Endothelial cell of umbilical vein (primary cell): ENCODE measurements around the gene RAC3. TPM values are rescaled to one million over a fixed set of nuclear protein-coding genes. Genes with fewer than 3 reads are reported as not detected.

Experiments used
- BruUV-seq: library from RNA; stranded (reverse); fragments of 400-500 nt; replicated peaks from 2 replicates; lab custom pipeline; 2021; lab: Mats Ljungman, UMichigan
- CTCF ChIA-PET: fragments of 300-600, 350-600 bp; sonication (Branson Sonifier 250); formaldehyde crosslinking; loops from one replicate; lab custom pipeline; 2021; ENCODE audit warnings: antibody characterized with exemption, inconsistent platforms; lab: Charles Lee
- POLR2A ChIA-PET: fragments of 300-600, 350-600 bp; sonication (Branson Sonifier 250); formaldehyde crosslinking; loops from one replicate; lab custom pipeline; 2021; ENCODE audit warnings: antibody characterized with exemption, inconsistent platforms; lab: Charles Lee
- DNase-seq: peaks from one replicate; pipeline ENCODE4 v3.0.0-alpha.2; 2011; ENCODE audit warnings: low read depth, low spot score
- FAIRE-seq: peaks from 2 replicates; lab custom pipeline; 2011; peaks lifted over from hg19 to GRCh38; lab: Jason Lieb, UNC
- H2AFZ ChIP-seq: 2 replicates; pipeline ENCODE4 v1.6.0; 2012; ENCODE audit warnings: low read depth, low read length, control low read depth, inconsistent platforms
- H3K27ac ChIP-seq: 2 replicates; pipeline ENCODE4 v1.5.1; 2011; ENCODE audit warnings: low read depth, mild to moderate bottlenecking, control low read depth, low read length, moderate library complexity; ENCODE audit not compliant: insufficient read depth
- H3K27me3 ChIP-seq, 2 experiments: 2 replicates each; pipeline versions ENCODE4 v1.6.0 to v1.6.1; 2011; ENCODE audit warnings: low read length in 2 of 2, mixed read lengths in 1 of 2; ENCODE audit not compliant: control insufficient read depth in 2 of 2, insufficient read depth in 2 of 2
- H3K36me3 ChIP-seq, 2 experiments: 2 replicates in 1 of 2; 3 replicates in 1 of 2; pipeline ENCODE4 v1.5.1; 2011; ENCODE audit warnings: low read length in 2 of 2, mild to moderate bottlenecking in 1 of 2, moderate library complexity in 1 of 2; ENCODE audit not compliant: control insufficient read depth in 2 of 2, insufficient read depth in 2 of 2; ENCODE audit errors: extremely low read depth in 1 of 2
- H3K4me1 ChIP-seq: 3 replicates; pipeline ENCODE4 v1.5.1; 2011; ENCODE audit warnings: mild to moderate bottlenecking, low read length; ENCODE audit not compliant: control insufficient read depth, insufficient read depth; ENCODE audit errors: extremely low read depth
- H3K4me2 ChIP-seq: 2 replicates; pipeline ENCODE4 v1.6.1; 2011; ENCODE audit warnings: low read length, control low read depth, mixed read lengths; ENCODE audit not compliant: insufficient read depth
- H3K4me3 ChIP-seq, 3 experiments: fragments of 200-600 bp in 1 of 3; sonication (generic), shearing (Covaris generic) in 1 of 3; replicated peaks in 1 of 3; 2 replicates each; pipeline ENCODE4 v1.5.1; 2011 to 2016; ENCODE audit warnings: control low read depth in 3 of 3, low read length in 3 of 3, mild to moderate bottlenecking in 2 of 3, inconsistent platforms in 1 of 3, low read depth in 1 of 3, moderate library complexity in 1 of 3; ENCODE audit not compliant: insufficient read depth in 1 of 3
- H3K79me2 ChIP-seq: 2 replicates; pipeline ENCODE4 v1.6.0; 2012; ENCODE audit warnings: low read length, inconsistent platforms; ENCODE audit not compliant: control insufficient read depth, insufficient read depth
- H3K9ac ChIP-seq: replicated peaks from 2 replicates; pipeline ENCODE3; 2011; ENCODE audit warnings: low read length, control low read depth; ENCODE audit not compliant: insufficient read depth; ENCODE audit errors: extremely low read depth
- H3K9me1 ChIP-seq: replicated peaks from 3 replicates; pipeline ENCODE4 v1.6.0; 2011; ENCODE audit warnings: mild to moderate bottlenecking, low read length; ENCODE audit not compliant: control insufficient read depth, insufficient read depth; ENCODE audit errors: extremely low read depth
- H3K9me3 ChIP-seq: replicated peaks from 2 replicates; pipeline ENCODE4 v1.5.1; 2012; ENCODE audit warnings: low read length, inconsistent platforms; ENCODE audit not compliant: control insufficient read depth, insufficient read depth
- H4K20me1 ChIP-seq: replicated peaks from 2 replicates; pipeline ENCODE3; 2011; ENCODE audit warnings: mild to moderate bottlenecking, low read length; ENCODE audit not compliant: control insufficient read depth, insufficient read depth; ENCODE audit errors: extremely low read depth
- CTCF ChIP-seq, 2 donors: IDR thresholded peaks; 1 replicate in 1 of 2; 2 replicates in 1 of 2; pipeline ENCODE4 v1.5.1; 2011; ENCODE audit warnings: low read length in 2 of 2, mild to moderate bottlenecking in 2 of 2, moderate library complexity in 2 of 2, control low read depth in 1 of 2, inconsistent platforms in 1 of 2, low read depth in 1 of 2; ENCODE audit not compliant: insufficient read depth in 1 of 2; ENCODE audit errors: extremely low read depth in 1 of 2
- EZH2 ChIP-seq: IDR thresholded peaks from 2 replicates; pipeline ENCODE4 v1.6.1; 2012; ENCODE audit warnings: borderline replicate concordance, low read depth, mild to moderate bottlenecking, moderate library complexity, low read length, inconsistent platforms; ENCODE audit not compliant: severe bottlenecking
- FOS ChIP-seq: IDR thresholded peaks from 2 replicates; pipeline ENCODE4 v1.6.1; 2011; ENCODE audit warnings: mild to moderate bottlenecking, low read length, moderate library complexity, borderline replicate concordance; ENCODE audit not compliant: insufficient read depth
- GATA2 ChIP-seq: IDR thresholded peaks from 2 replicates; pipeline ENCODE4 v1.7.0; 2011; ENCODE audit warnings: low read depth, mild to moderate bottlenecking, moderate library complexity, mixed read lengths, low read length; ENCODE audit not compliant: insufficient read length, insufficient read depth
- JUN ChIP-seq: IDR thresholded peaks from 2 replicates; pipeline ENCODE4 v1.6.1; 2011; ENCODE audit warnings: borderline replicate concordance, low read depth; ENCODE audit not compliant: insufficient read length, insufficient read depth
- MAX ChIP-seq: IDR thresholded peaks from 2 replicates; pipeline ENCODE4 v1.6.1; 2011; ENCODE audit not compliant: insufficient read depth, insufficient read length
- MYC ChIP-seq: IDR thresholded peaks from one replicate; pipeline ENCODE4 v1.6.1; 2011; ENCODE audit warnings: mild to moderate bottlenecking, low read depth, low read length
- POLR2A ChIP-seq: IDR thresholded peaks from 2 replicates; pipeline ENCODE4 v1.6.1; 2012; ENCODE audit warnings: low read depth, mild to moderate bottlenecking, control low read depth, low read length
- POLR2AphosphoS5 ChIP-seq: IDR thresholded peaks from 2 replicates; pipeline ENCODE4 v1.6.1; 2012; ENCODE audit warnings: low read depth, mild to moderate bottlenecking, control low read depth, low read length, moderate library complexity; ENCODE audit not compliant: insufficient read depth
- dilution Hi-C: fragments of 300-500 bp; cut with MboI; formaldehyde crosslinking; loops from one replicate; pipeline ENCODE4 v1.15.0; 2019; ENCODE audit warnings: low sequenced_read_pairs; ENCODE audit not compliant: extremely low pct_ligation_motif_present
- intact Hi-C: fragments of 100-400 bp; cut with micrococcal nuclease; formaldehyde crosslinking; loops from one replicate; pipeline ENCODE4 v1.10.0; 2022
- polyA plus RNA-seq, 4 experiments: library from polyadenylated mRNA; depleted of rRNA in 3 of 4; stranded (reverse) in 3 of 4; unstranded in 1 of 4; fragments of >200 nt; gene quantifications; 2 replicates each; pipeline versions ENCODE4 v1.2.1 to v1.2.3, GENCODE V29; 2011 to 2012; ENCODE audit warnings: missing spikeins in 1 of 4
- total RNA-seq: library from RNA; stranded (reverse); gene quantifications from 2 replicates; pipeline ENCODE4 v1.2.3, GENCODE V29; 2021

The RAC3 gene
- total and polyA plus RNA-seq, 2 donors (not counting 3 experiments of a cell fraction or from before 2014, with no cell fraction given) = 34.1 to 56.0 TPM

GRCh38 chr17:81993729-81994592 lies 37.5 kb upstream of the RAC3 start:
- H3K9ac ChIP-seq = no peak overlapping the region
- TF ChIP-seq POLR2AphosphoS5 = no peak
- no peak for TF ChIP-seq EZH2
- TF ChIP-seq GATA2 = no peak
- no peak for TF ChIP-seq POLR2A
- no peak for TF ChIP-seq MAX
- no peak for TF ChIP-seq MYC
- no peak for TF ChIP-seq JUN
- TF ChIP-seq CTCF (IDR thresholded peaks at IDR 0.05; ENCODE audit: extremely low read depth in 1 of 2, insufficient read depth in 1 of 2, low read depth in 1 of 2, low read length in 2 of 2) = no peak
- TF ChIP-seq FOS = no peak
- peaks cover 0 to 2% of the 10 kb centered on the region in 2 experiments for H3K36me3 ChIP-seq
- DNase-seq (no peak), FAIRE-seq (no peak)
- H4K20me1 ChIP-seq = no peaks in the 10 kb centered on the region
- H3K9me1 ChIP-seq = no peaks in the 10 kb centered on the region
- H3K27me3 ChIP-seq = no peaks in the 10 kb centered on the region
- no peaks in the 10 kb centered on the region for H3K9me3 ChIP-seq
- no peak overlapping the region for H3K4me3 ChIP-seq
- dilution Hi-C loops (no loop called here), intact Hi-C loops (no loop called here)
- H2AFZ ChIP-seq = no peak overlapping the region
- POLR2A ChIA-PET = no interaction called here
- no TSS peak for BruUV-seq
- peaks cover 2% of the 10 kb centered on the region for H3K4me1 ChIP-seq
- H3K4me2 ChIP-seq = no peak overlapping the region
- no peaks in the 10 kb centered on the region for H3K79me2 ChIP-seq
- CTCF ChIA-PET = no interaction called here
- H3K27ac ChIP-seq = no peak overlapping the region
